Stimulated activated CD4-positive, alpha-beta T cell treated with anti-CD3 and anti-CD28 coated beads, TNF-alpha, amount 100 ng/mL, for 4 hours (primary cell): ENCODE measurements around the gene NUMB.

ENCODE experiments used
- DNase-seq, 3 experiments: peaks; one replicate each; pipeline ENCODE4 v3.0.0-alpha.2; 2020; ENCODE audit warnings: low read depth in 3 of 3

Gene NUMB

DNA sequence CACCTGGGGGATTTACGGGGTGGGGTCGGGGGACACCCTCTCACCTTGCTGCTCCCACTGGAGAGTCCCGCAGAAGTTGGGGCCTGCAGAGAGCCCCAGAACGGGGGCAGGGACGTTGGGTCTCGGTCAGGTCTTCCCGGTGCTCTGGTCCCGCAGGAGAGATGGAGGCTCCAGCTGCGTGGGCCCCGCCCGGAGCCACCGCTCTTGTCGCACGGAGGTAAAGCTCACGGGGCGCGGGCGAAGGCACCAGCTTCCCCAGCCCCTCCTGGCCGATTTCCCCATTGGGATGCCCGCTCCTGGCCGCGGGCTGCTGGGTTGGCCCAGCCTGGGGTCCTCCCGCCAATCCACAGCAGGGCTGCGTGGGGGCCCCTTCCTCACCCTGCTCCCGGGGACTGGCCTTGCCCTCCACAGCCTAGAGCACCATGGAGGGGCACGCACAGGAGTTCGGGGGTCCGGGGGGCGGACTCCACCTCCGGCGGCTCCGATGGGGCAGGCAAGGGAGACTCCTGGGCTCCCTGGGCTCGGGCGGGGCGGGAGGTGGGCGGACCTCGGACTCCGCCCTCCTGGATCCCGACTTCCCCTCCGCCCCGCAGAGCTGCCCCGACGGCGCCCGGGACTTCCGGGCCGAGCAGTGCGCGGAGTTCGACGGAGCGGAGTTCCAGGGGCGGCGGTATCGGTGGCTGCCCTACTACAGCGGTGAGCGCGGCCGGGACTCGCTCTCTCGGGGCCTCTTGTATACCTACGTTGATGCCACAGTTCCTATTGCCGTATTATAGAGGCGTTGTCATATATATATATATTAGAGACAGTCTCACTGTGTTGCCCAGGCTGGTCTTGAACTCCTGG is 212.6 kb downstream of the NUMB start:
- DNase-seq, result peak in 2 of 3 experiments; percentile 3 to 15

- DNase-seq, result no peak
Measured at GRCh38 chr14:73244541-73245290, 213.6 kb downstream of the NUMB start.

GRCh38 chr14:73243748-73244147 is 214.6 kb downstream of the NUMB start:
- no peak for DNase-seq

DNA sequence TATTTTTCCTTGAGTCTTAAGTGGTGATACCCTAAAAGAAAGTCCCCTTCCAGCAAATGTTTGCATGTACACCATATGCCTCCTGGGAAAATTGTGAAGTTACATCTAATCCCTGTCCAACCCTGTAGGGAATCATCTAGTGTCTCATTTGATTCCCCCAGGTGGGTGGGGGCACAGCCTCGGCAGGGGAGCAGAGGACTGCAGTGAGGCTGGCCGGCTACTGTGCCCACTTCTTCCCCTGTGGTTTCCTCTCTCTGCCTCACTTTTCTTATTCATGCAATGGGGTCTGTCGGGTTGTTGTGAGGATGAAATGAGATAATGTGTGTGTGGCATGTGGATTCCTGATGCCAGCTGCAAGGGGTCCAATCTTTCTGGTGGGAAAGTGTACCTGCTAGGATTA is 215.0 kb downstream of the NUMB start:
- DNase-seq, result no peak

DNA sequence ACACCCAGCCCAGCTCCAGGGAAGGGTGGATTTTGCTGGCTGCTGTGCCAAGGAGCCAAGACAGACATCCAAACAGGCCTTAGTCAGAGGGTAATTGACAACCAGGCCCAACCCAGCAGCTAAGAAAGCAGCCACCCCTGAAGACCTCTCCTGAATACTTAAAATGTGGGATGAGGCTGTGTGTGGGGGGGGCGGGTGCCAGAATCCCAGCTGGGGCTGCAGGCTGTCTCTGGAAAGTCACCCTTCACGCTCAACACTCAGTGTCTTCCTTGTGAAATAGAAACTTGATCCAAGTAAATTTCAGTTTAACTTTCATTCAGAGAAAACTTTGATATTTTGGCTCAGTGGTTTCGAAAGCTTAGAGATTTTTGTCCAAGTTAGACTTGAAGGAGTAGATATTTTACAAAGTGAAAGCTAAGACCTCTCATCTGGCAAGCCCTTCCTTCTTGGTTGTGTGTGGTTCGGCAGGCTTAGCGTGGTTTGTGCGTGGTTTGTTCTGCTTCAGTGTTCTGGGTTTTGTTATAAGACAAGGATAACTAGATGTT is 215.9 kb downstream of the NUMB start:
- DNase-seq, result no peak

DNA sequence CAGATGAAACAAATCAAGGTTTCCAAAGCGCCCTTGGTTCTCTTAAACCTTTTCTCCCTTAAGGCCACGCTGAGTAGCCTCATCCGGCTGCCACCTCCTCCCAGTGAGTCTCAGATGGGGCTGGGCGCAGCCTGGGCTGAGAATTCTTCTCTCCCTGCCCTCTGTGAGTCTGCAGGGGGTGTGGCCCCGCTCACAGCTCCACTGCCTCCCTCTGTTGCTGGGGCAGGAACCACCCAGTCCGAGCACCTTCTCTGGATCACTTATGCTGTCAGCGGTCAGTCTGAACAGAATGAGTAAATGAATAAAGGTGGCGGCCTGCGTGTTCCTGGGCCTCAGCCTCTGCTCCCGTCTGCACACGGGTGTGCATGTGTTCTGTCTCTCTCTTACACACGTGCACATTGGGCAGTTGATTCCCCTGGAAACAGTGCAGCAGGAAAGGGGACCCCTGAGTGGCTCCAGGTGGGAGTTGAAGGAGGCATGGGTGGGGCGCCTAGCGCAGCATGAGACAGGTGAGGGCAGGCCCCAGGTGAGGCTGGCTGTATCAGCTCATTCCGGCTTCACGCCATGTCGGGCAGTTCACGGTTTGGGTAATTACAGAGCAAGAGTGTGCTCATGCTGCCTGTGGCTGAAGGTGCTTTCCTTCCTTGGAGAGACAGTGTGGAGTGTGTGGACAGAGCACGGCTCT is 216.7 kb downstream of the NUMB start:
- DNase-seq, result no peak

DNA sequence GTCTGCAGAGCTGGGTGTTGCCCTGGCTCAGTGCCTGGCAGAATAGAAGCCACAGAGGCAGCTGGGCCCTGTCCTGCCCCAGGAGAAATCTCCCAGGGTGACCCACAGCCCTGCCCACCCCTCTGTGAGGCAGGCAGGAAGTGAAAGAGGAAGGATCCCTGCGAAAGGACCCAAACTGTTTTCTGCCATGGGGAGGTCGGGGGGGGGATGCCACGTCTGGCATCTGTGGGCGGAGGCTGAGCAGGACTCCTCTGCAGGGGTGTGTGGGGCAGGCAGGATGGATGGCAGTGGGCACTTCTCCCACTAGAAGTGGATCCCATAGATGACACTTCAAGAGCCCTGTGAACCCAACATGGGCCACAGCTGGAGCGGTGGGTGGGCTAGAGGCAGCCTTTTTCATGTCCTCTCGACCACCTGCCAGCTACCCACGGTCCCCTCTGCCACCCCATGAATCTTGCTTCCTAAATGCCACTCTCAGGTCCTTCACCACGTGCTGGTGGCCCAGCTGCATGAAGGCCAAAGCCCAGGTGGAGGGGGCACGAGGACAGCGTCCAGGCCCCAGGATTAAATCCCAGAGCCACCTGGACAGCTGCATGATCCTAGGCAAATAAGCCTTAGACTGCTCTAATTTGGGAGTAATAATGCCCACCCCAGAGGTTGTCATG is 217.4 kb downstream of the NUMB start:
- DNase-seq, result no peak

DNA sequence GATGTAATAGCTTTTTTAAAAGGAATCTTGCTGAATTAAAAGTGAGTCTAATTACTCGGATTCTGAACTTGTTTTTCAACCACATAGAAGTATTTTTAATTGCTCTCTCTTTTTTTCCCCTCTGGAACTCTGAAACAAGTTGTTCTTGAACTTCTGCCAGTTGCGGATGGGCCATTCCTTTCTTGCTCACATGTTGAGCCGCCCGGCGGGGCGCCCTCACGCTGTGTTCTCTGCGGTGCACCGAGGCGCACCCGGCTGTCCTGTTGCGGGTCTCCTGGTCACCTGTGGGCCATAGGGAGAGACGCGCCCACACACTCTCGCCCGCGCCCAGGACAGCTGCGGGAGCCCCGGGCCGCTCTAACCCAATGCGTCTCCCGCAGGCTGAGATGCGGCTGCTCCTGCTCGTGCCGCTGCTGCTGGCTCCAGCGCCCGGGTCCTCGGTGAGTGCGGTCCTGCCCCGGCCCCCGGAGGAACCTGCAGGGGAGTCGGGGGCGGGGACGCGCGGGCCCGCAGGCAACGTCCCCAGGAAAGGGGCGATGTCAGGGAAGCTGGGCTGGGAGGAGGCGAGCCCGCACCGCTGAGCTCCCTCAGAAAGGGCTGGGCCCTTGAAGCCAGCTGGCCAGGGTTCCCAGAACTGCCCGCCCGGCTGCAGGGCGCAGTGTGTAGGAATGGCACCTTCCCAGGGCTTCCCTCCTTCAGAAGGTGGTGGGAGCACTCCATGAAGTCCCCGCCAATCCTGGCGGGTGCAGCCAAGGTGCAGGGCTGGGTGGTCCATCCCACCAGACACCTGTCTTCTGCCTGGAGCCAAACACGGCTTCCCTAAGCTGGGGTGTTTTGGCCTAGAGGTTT is 218.7 kb downstream of the NUMB start:
- no peak for DNase-seq

DNA sequence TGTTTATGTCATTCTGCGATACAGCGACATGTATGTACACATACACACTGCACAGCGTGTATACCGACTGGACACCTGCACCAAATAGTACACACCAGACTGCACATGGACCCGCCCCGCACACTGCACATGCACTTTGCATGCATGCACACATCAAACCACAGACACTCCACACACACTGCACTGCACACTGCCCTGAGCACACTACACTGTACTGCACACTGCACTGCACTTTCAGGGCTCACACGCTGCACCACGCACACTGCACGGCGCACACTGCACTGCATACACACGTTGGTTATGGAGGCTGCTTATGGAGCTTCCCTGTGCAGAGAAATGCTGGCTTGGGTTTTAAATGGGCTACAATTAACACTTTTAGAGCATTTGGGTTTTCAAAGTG is 219.4 kb downstream of the NUMB start:
- DNase-seq, result no peak

GRCh38 chr14:73238424-73238852 is 219.9 kb downstream of the NUMB start:
- no peak for DNase-seq

DNA sequence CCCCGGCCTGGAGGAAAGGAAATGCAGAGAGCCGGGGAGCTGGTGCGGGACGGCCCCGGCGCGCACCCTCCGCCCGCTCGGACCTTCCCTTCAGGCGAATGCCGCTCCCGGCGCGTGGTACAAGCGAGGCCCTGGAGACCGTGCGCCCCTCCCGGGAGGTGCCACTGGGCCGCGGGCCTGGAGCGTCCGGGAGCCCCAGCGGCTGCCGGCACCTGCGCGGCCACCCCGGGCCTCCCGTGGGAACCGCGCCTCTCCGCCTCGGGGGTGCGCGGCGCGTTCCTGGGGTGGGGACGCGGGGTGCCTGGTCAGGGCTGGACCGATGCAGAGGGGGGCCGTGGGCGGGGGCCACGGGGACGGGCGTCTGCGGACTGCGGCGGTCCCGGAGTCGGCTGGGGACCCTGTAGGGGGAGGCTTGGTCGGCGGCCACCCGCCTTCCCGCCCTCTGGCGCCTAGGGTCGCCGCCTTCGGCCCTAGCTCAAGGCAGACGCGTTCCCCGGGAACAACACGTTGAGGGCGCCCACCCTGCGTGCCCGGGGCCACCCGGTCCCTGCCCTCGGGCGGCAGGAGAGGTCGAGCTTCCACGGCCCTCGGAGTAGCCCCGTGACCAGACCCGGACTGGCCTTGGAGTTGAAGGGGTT is 220.4 kb downstream of the NUMB start:
- no peak for DNase-seq

DNA sequence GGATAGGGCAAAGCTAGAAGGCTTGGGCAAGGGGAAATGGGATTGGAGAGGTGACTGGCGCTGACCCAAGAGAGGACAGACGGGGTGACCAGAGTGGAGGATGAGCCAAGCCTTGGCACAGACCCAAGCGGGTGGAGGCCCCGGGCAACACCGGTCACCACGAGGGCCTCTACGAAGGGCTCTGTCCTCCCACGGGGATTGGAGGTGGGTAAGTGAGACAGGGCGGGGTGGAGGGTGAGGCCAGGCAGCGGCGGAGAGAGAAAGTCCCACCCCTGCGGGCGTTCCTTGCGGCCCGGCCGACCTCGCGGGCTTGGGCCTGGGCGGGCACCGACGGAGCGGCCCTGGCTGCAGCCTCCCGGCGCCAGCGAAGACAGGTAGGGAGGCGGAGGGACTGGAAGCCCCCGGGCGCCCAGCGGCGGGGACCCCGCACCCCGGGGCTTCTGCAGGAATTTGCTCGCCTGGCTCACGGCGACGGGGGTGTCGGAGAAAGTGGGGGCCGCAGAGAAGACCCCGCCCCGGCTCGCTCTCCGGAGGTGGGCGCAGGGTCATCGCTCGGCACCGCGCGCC is 221.0 kb downstream of the NUMB start, which contains the start of gene PAPLN:
Gene PAPLN (plus strand): TSS at position 288 of the 567 bp plus-strand sequence. CDS start 2,273 bp downstream, outside the sequence.
- DNase-seq, result no peak

DNA sequence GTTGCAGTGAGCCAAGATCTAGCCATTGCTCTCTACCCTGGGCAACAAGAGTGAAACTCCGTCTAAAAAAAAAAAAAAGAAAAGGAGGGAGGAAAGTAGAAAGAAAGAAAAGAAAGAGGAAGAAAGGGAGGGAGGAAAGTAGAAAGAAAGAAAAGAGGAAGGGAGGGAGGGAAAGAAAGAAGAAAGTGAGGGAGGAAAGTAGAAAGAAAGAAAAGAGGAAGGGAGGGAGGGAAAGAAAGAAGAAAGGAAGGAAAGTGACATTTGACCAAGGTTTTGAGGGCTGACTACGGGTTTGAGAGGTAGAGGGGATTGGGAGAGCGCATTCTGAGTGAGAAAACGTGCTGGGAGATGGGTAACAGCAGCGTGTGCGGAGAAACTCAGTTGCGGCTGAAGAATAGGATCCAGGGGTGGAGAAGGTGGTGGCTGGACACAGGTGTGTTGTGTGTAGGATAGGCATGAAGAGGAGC is 221.6 kb downstream of the NUMB start:
- DNase-seq, result no peak

DNA sequence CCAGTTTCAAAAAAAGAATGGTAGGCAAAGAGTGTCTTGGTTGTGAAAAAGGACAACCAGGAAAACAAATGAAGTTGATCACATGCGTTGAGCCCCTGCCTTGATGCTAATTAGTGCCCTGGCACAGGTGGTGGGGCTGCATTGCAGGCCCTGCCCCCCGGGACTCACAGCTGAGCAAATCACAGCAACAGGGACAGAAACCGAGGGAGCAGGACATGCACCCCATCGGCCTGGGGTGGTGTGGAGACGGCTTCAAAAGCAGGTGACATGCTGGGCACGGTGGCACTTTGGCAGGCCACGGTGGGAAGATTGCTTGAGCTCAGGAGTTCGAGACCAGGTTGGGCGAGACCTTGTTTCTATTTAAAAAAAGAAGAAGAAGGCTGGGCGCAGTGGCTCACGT is 222.2 kb downstream of the NUMB start:
- DNase-seq, result no peak

DNA sequence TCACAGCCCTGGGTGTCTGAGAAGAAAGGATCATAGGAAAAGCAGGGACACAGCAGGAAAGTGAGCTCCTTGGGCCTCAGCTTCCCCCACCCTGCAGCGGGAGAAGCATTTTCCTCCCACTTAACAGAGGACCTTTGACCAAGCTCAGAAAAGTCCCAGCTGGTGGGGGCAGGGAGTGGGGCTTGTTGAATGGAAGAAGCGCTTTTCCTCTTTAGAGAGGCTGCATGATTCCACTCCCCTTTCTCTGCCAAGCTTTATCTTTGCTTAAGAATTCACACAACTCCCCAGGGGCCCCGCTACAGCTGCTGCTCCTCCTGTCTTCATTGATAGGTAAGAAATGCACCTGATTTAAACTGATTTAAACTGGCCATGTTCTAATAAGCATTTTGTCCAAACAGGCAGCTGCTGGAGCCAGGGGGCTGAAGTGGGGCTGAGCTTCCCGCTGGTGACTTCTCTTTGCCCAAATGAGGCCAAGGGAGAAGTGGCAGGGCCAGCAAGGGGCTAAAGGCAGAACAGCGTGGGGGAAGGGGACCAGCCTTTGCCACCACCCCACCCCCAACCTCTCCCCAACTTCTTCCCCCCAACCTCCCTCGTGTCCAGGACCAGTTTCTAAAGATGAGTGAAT is 222.7 kb downstream of the NUMB start:
- no peak for DNase-seq

GRCh38 chr14:73234586-73235394 is 223.6 kb downstream of the NUMB start:
- no peak for DNase-seq

- DNase-seq, result no peak
Measured at GRCh38 chr14:73234029-73234428, 224.3 kb downstream of the NUMB start.

- DNase-seq, result no peak
Measured at GRCh38 chr14:73233564-73233963, 224.8 kb downstream of the NUMB start.
